Measurements from ENCODE around the gene PFKL. TPM values are rescaled to one million over a fixed set of nuclear protein-coding genes. Genes with fewer than 3 reads are reported as not detected.
"Not testable (repeated sequence)": the region's sequence is repeated elsewhere in the genome, so short reads cannot be mapped to it uniquely, and the experiment has no call there.

PFKL gene
- total RNA-seq, 3 donors from 2014 or later, result 102 to 122 (median 116) TPM

DNA sequence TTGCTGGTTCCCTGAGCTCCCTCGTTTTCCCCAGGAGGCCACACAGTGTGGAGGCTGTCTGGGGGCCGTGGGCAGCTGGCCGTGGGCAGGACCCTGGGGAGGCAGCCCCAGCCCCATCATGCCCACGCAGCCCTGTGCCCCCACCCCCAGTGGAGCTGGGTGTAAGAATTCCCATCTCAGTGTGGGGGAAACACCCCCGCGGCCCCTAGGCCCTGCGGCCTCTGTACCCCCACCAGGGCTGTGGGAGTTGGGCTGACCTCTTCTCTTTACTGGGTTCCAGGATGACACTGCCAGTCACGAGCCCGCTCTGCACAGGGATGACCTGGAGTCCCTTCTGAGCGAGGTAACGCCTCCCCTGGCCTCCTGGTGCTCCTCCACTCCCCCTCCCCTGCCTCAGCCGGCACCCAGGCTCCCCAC is 3.7 kb upstream of the PFKL start:
- H3K4me3 Mint-ChIP-seq, result no peak overlapping the region
- H3K9me3 Mint-ChIP-seq, result no peaks in the 10 kb centered on the region
- DNase-seq, result no peak
- H3K27me3 Mint-ChIP-seq (ENCODE audit: low read depth), result no peaks in the 10 kb centered on the region
- H3K4me1 Mint-ChIP-seq (ENCODE audit: low read depth), result peaks cover 32% of the 10 kb centered on the region
- no peak for ATAC-seq
- no peaks in the 10 kb centered on the region for H3K36me3 Mint-ChIP-seq (ENCODE audit: insufficient read depth)

DNA sequence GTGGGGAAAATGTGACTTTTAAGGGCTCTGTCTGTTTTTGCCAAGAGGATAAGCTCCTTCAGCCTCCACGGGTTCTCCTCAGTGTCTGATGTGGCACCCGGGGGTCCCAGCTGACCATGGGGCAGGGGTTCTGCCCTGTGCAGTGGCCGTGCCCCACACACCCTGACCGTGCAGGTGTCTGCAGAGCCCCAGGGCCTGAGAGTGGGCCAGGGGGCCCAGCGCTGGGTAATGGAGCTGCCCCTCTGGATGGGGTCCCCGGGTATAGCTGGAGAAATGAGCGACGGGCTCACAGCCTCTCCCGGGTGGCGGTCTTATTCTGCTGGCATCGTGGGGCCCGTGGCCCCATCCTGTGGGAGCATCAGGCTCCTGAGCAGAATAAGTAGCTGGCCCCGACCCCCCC is 2.9 kb upstream of the PFKL start:
- no peak for DNase-seq
- Mint-ChIP-seq H3K4me1 (ENCODE audit: low read depth) (peaks cover 40% of the 10 kb centered on the region), H3K27me3 (ENCODE audit: low read depth) (no peaks in the 10 kb centered on the region), H3K4me3 (no peak overlapping the region), H3K36me3 (ENCODE audit: insufficient read depth) (no peaks in the 10 kb centered on the region), H3K9me3 (no peaks in the 10 kb centered on the region)
- no peak for ATAC-seq

DNA sequence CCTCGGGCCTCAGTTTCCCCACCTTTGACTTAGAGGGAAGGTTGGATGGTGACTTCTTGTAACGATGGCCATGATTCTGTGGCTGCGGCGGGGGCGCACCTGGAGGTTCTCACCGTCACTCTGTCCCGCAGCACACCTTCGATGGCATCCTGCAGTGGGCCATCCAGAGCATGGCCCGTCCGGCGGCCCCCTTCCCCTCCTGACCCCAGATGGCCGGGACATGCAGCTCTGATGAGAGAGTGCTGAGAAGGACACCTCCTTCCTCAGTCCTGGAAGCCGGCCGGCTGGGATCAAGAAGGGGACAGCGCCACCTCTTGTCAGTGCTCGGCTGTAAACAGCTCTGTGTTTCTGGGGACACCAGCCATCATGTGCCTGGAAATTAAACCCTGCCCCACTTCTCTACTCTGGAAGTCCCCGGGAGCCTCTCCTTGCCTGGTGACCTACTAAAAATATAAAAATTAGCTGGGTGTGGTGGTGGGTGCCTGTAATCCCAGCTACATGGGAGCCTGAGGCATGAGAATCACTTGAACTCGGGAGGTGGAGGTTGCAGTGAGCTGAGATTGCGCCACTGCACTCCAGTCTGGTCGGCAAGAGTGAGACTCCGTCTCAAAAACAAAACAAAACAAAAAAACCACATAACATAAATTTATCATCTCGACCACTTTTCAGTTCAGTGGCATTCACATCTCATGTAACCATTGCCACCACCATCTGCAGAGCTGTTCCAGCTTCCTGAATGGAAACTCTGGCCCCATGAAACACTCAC is 2.1 kb upstream of the PFKL start:
- peaks cover 46% of the 10 kb centered on the region for H3K4me1 Mint-ChIP-seq (ENCODE audit: low read depth)
- no peak overlapping the region for H3K4me3 Mint-ChIP-seq
- peak; percentile 29 for ATAC-seq
- H3K9me3 Mint-ChIP-seq, result no peaks in the 10 kb centered on the region
- H3K36me3 Mint-ChIP-seq (ENCODE audit: insufficient read depth), result no peaks in the 10 kb centered on the region
- no peaks in the 10 kb centered on the region for H3K27me3 Mint-ChIP-seq (ENCODE audit: low read depth)
- DNase-seq, result peak; percentile 70

DNA sequence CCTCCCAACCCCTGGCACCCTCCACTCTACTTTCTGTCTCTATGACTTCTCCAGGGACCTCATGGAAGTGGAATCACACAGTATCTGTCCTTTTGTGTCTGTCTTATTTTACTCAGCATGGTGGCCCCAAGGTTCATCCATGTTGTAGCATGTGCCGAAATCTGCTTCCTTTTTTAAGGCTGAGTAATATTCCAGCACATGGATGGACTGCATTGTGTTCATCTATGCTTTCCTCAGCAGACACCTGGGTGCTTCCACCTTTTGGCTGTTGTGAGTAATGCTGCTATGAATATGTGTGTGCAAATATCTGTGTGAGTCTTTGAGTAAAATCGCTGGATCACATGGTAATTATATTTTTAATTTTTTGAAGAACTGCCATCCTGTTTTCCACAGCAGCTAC is 1.6 kb upstream of the PFKL start:
- Mint-ChIP-seq H3K36me3 (ENCODE audit: insufficient read depth) (no peaks in the 10 kb centered on the region), H3K4me1 (ENCODE audit: low read depth) (peaks cover 47% of the 10 kb centered on the region), H3K27me3 (ENCODE audit: low read depth) (no peaks in the 10 kb centered on the region), H3K9me3 (no peaks in the 10 kb centered on the region), H3K4me3 (peak overlapping the region; percentile 35)
- ATAC-seq (no peak), DNase-seq (no peak)

DNA sequence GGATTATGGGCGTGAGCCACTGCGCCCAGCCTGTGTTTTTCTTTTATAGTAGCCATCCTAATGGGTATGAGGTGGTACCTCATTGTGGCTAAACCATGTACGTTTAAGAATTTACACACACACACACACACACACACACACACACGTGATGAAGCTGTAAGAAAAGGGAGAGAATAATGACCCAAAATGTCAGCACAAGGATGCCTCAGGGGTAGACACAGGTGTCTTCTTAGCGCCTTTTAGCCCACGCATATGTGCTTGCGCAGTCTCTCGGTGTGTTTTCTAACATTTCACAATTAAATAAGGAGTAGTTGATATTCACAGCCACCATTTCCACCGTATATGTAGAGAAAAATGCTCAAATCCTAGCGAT is 782 bp upstream of the PFKL start:
- DNase-seq (no peak), ATAC-seq (peak; percentile 1 to 3)
- Mint-ChIP-seq H3K4me1 (ENCODE audit: low read depth) (peaks cover 54% of the 10 kb centered on the region), H3K4me3 (peak overlapping the region; percentile 84), H3K27me3 (ENCODE audit: low read depth) (no peaks in the 10 kb centered on the region), H3K9me3 (no peaks in the 10 kb centered on the region), H3K36me3 (ENCODE audit: insufficient read depth) (no peaks in the 10 kb centered on the region)

DNA sequence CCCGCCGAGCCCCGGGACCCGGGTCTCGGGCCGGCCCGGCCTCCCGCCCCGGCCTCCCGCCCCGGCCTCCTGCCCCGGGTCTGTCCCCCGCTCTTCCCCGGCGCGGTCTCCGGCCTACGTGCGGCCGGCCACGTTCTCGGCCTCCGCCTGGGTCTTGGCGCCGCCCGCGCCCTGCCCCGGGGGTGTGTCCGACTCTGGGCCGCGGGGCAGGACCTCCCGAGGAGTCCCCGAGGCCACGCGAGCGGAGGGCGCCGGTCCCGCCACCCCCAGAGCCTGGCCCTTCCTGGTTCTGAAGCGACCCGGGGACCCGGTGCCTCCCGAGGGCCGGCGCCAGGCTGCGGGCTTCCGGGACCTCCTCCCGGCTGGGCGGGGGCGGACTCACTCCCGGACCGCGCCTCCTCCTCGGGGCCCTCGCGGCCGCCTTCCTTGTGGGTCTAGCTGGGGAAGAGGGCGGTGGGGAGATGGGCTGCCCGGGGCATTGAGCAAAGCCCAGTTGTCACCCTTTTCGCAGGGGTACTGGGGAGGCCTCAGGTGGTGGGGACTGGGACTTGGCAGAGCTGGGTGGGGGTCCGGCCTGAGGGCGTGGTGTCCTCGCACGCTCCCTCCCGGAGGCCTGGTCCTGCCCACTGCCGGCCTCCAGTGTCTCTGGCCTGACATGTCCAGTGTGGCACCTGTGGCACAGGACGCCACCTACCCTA is 558 bp downstream of the PFKL start:
- peaks cover 55% of the 10 kb centered on the region for H3K4me1 Mint-ChIP-seq (ENCODE audit: low read depth)
- DNase-seq, result peak; percentile 41
- peak overlapping the region; percentile 79 for H3K4me3 Mint-ChIP-seq
- H3K27me3 Mint-ChIP-seq (ENCODE audit: low read depth), result no peaks in the 10 kb centered on the region
- H3K9me3 Mint-ChIP-seq, result no peaks in the 10 kb centered on the region
- H3K36me3 Mint-ChIP-seq (ENCODE audit: insufficient read depth), result no peaks in the 10 kb centered on the region
- ATAC-seq, result peak; percentile 55 to 64

DNA sequence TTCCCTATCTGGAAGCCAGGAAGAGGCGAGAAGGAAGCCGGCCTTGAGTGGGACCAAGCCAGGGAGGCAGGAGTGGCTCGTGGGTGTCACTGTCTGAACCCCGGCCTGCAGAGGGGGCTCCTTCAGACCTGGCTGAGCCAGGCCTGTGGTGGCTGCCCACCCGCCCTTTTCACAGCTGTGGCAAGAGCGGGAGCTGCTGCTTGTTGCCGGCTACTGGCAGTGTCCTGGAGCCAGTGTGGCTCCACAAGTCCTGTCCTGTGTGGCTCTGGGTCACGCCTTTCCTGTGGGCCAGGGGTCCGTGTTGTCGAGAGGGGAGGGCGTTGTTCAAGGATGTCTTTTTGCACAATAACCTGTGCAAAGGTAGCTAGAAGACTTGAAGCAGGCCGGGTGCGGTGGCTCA is 1.3 kb downstream of the PFKL start:
- Mint-ChIP-seq H3K27me3 (ENCODE audit: low read depth) (no peaks in the 10 kb centered on the region), H3K4me3 (peak overlapping the region; percentile 79), H3K9me3 (no peaks in the 10 kb centered on the region), H3K36me3 (ENCODE audit: insufficient read depth) (no peaks in the 10 kb centered on the region), H3K4me1 (ENCODE audit: low read depth) (peaks cover 54% of the 10 kb centered on the region)
- DNase-seq (no peak), ATAC-seq (no peak)

DNA sequence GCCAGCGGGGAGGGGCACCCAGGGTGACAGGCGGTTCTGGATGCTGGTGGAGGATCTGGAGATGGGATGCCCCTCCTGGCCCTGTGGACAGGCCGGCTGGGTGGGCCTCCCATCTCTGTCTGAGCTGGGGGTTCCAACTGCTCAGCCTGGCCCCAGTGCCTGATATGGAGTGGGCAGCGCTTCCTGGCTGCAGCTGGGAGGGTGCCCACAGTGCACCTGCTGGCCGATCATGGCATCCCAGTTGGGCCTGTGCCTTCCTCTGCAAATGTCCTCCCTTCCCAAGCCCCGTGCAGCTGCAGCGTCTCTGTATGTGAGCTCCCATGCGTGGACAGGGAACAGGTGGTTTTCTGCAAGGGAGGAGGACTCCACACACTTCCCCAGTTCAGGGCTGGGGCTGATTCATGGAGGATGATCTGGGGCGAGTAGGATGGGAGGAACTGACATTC is 2.1 kb downstream of the PFKL start:
- H3K9me3 Mint-ChIP-seq, result no peaks in the 10 kb centered on the region
- H3K4me1 Mint-ChIP-seq (ENCODE audit: low read depth), result peaks cover 54% of the 10 kb centered on the region
- no peaks in the 10 kb centered on the region for H3K36me3 Mint-ChIP-seq (ENCODE audit: insufficient read depth)
- ATAC-seq, result no peak
- H3K27me3 Mint-ChIP-seq (ENCODE audit: low read depth), result no peaks in the 10 kb centered on the region
- H3K4me3 Mint-ChIP-seq, result peak overlapping the region; percentile 79
- DNase-seq, result no peak

DNA sequence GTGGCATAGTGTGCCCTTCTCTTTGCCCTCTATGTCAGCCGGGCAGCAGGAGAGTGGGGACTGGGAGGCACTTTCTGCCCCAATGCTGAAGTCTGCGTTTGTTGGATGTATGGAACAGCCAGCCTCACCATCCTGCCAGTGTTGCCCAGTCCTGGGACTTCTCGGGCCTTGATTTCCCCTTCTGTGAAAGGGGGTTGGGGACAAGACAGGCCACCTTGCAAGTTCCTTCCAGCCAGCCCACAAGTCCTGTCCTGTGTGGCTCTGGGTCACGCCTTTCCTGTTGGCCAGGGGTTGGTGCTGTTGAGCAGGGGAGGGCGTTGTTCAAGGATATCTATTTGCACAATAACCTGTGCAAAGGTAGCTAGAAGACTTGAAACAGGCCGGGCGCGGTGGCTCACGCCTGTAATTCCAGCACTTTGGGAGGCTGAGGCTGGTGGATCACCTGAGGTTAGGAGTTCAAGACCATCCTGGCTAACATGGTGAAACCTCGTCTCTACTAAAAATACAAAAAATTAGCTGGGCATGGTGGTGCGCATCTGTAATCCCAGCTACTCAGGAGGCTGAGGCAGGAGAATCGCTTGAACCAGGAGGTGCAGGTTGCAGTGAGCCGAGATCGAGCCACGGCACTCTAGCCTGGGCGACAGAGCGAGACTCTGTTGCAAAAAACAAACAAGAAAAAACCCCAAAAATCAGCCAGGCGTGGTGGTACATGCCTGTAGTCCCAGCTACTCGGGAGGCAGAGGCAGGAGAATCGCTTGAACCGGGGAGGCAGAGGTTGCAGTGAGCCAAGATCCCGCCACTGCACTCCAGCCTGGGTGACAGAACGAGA is 2.9 kb downstream of the PFKL start:
- peaks cover 48% of the 10 kb centered on the region for H3K4me1 Mint-ChIP-seq (ENCODE audit: low read depth)

DNA sequence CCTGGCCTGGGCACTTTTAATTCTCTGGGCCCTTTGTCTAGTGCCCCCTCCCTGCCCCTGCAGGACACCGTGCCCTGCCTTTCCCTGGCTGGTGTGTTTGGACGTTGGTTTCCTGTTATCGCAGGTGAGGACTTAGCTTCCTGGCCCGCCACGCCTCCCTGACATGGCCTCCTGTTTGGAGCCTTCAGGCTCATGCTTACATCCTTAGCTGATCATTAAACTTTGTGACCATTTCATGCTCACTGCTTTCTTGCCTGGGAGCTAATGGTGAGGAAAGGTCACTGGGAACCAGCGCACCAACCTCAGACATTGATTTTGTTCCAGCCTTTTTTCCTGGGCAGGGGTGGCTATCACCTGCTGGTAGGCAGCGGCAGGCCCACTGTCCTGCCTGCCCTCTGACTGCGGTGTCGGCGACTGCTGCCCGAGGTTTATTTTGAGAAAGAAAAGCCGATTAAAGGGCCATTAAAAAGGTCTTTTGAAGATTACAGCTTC is 3.7 kb downstream of the PFKL start:
- H3K4me3 Mint-ChIP-seq, result peak overlapping the region; percentile 49

More for the DNA sequence above, 2.9 kb downstream of the PFKL start:
- H3K36me3 Mint-ChIP-seq (ENCODE audit: insufficient read depth); DNase-seq; H3K9me3 Mint-ChIP-seq; H3K27me3 Mint-ChIP-seq (ENCODE audit: low read depth); ATAC-seq; H3K4me3 Mint-ChIP-seq: not testable (repeated sequence)

DNA sequence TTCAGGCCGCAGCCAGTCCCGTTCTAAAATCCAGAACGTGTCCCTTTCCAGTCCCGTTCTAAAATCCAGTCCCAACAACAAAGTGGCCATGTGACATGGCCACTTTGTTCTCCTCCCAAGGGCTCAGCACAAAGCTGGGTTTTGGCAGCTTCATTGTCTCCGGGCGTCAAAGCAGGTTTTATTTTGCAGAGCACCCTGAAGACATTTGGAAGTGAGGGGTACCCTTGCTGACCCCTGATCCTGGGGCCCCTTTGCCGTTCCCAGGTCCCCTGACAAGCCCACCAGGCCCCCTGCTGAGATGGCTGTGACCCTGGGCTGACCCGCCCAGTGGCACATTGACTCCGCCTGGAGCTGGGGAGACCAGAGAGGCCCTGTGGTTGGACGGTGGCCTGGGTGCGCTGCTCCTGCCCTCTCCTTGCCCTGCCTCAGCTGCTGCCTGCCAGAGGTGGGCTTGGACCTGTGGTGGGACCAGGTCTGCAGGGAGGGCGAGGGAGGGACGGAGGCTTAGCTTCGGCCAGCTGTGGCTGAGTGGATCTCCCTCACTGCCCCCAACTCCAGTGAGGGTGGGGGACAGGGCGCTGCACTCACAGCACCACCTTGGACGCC is 4.3 kb downstream of the PFKL start:
- H3K27me3 Mint-ChIP-seq (ENCODE audit: low read depth), result no peaks in the 10 kb centered on the region
- DNase-seq (no peak), ATAC-seq (no peak)
- no peak overlapping the region for H3K4me3 Mint-ChIP-seq
- H3K36me3 Mint-ChIP-seq (ENCODE audit: insufficient read depth), result peaks cover 5% of the 10 kb centered on the region
- H3K4me1 Mint-ChIP-seq (ENCODE audit: low read depth), result peaks cover 38% of the 10 kb centered on the region
- no peaks in the 10 kb centered on the region for H3K9me3 Mint-ChIP-seq

More for the DNA sequence above, 3.7 kb downstream of the PFKL start:
- peaks cover 5% of the 10 kb centered on the region for H3K36me3 Mint-ChIP-seq (ENCODE audit: insufficient read depth)
- H3K4me1 Mint-ChIP-seq (ENCODE audit: low read depth), result peaks cover 41% of the 10 kb centered on the region
- ATAC-seq (no peak), DNase-seq (no peak)
- no peaks in the 10 kb centered on the region for H3K27me3 Mint-ChIP-seq (ENCODE audit: low read depth)
- H3K9me3 Mint-ChIP-seq, result no peaks in the 10 kb centered on the region

DNA sequence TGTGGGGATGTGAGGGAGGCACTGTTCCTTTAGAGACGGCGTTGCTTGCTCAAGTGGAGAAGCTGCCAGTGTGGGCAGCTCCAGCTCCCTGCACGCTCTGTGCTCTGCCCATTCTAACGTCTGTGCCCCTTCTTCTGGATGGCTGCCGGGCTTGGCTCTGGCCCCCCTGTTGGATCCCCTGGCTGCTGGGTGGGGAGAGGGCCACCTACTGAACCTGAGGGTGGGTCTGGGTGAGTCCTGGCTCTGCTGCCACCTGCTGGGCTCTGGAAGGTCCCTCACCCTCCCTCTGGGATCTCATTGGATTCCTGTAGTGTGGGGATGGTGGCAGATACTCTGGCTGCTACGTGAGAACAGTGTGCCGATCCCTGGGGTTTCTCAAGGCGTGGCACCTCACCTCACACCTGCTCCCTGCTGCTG is 5.0 kb downstream of the PFKL start:
- peaks cover 34% of the 10 kb centered on the region for H3K4me1 Mint-ChIP-seq (ENCODE audit: low read depth)
- peak in 1 of 2 donors; percentile 47 for ATAC-seq
- H3K9me3 Mint-ChIP-seq, result no peaks in the 10 kb centered on the region
- no peaks in the 10 kb centered on the region for H3K27me3 Mint-ChIP-seq (ENCODE audit: low read depth)
- no peak overlapping the region for H3K4me3 Mint-ChIP-seq
- peak; percentile 34 for DNase-seq
- H3K36me3 Mint-ChIP-seq (ENCODE audit: insufficient read depth), result peaks cover 5% of the 10 kb centered on the region

DNA sequence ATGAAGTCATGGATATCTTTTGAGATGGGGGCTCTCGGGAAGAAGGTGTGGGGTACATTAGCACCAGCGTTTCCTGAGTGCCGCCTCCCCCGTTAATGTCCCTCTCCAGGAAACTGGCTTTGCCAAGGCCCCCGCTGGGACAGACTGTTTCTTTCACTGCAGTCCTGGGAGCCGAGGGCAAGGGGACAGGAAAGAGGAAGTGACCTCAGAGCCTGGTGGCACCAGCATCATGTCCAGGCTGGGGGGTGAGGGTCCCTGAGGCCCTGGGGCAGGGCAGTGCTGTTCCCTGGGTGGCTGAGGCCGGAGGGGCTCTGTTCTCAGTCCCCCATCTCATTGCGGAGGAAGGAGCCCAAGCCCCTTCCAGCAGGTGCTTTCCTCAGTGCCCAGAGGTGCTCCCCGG is 5.8 kb downstream of the PFKL start:
- no peaks in the 10 kb centered on the region for H3K27me3 Mint-ChIP-seq (ENCODE audit: low read depth)
- peaks cover 5% of the 10 kb centered on the region for H3K36me3 Mint-ChIP-seq (ENCODE audit: insufficient read depth)
- DNase-seq (no peak), ATAC-seq (no peak)
- H3K9me3 Mint-ChIP-seq, result no peaks in the 10 kb centered on the region
- H3K4me1 Mint-ChIP-seq (ENCODE audit: low read depth), result peaks cover 34% of the 10 kb centered on the region
- H3K4me3 Mint-ChIP-seq, result no peak overlapping the region
